Upper lobe of left lung (tissue), 6 donors: ENCODE measurements around the gene ANKS1B. TPM values are rescaled to one million over a fixed set of nuclear protein-coding genes. Genes with fewer than 3 reads are reported as not detected.

Experiments
- ATAC-seq, 2 donors: fragments of 200-7000 bp; cut with Tn5 transposase; one replicate each; pipeline ENCODE4 v1.9.1; 2022; ENCODE audit warnings: mild to moderate bottlenecking in 2 of 2, moderate library complexity in 2 of 2; ENCODE audit not compliant: low FRiP score in 2 of 2
- DNase-seq, 2 donors: peaks; one replicate each; pipeline ENCODE4 v3.0.0-alpha.2; 2019 to 2020
- H3K27ac ChIP-seq, 4 donors: fragments of 200-600 bp; sonication (generic); one replicate each; pipeline ENCODE4 v1.5.1; 2016 to 2019
- H3K27me3 ChIP-seq, 4 donors: fragments of 200-600 bp; sonication (generic); one replicate each; pipeline ENCODE4 v1.5.1; 2017 to 2019
- H3K36me3 ChIP-seq, 4 donors: fragments of 200-600 bp; sonication (generic); one replicate each; pipeline ENCODE4 v1.5.1; 2016 to 2019
- H3K4me1 ChIP-seq, 4 donors: fragments of 200-600 bp; sonication (generic); one replicate each; pipeline ENCODE4 v1.5.1; 2018 to 2019
- H3K4me3 ChIP-seq, 4 donors: fragments of 200-600 bp; sonication (generic); one replicate each; pipeline ENCODE4 v1.5.1; 2017 to 2019; ENCODE audit warnings: mild to moderate bottlenecking in 2 of 4, moderate library complexity in 1 of 4
- H3K9me3 ChIP-seq, 4 donors: fragments of 200-600 bp; sonication (generic); one replicate each; pipeline ENCODE4 v1.5.1; 2018 to 2019
- CTCF ChIP-seq, 6 experiments: fragments of 450-650 bp in 4 of 6; fragments of 200-600 bp in 2 of 6; sonication (generic) in 2 of 6; IDR thresholded peaks; one replicate each; pipeline ENCODE4 v1.5.1; 2016 to 2019; ENCODE audit warnings: antibody characterized with exemption in 6 of 6
- EP300 ChIP-seq, 4 donors: sonication (generic); formaldehyde crosslinking; IDR thresholded peaks; one replicate each; pipeline ENCODE4 v1.5.1; 2017; ENCODE audit warnings: antibody characterized with exemption in 4 of 4, control low read depth in 2 of 4
- POLR2A ChIP-seq, 4 donors: fragments of 450-650 bp; IDR thresholded peaks; one replicate each; pipeline ENCODE4 v1.5.1; 2016 to 2017; ENCODE audit warnings: antibody characterized with exemption in 4 of 4, mild to moderate bottlenecking in 2 of 4
- POLR2AphosphoS5 ChIP-seq, 2 donors: sonication (generic); formaldehyde crosslinking; IDR thresholded peaks; one replicate each; pipeline ENCODE4 v1.5.1; 2017; ENCODE audit warnings: antibody characterized with exemption in 2 of 2
- WGBS, 2 donors: methylation state at CpG; one replicate each; pipeline ENCODE4 v1.1.5; 2017 to 2018; 5-methylcytosine and 5-hydroxymethylcytosine counted together
- total RNA-seq, 6 donors: library from RNA; depleted of rRNA in 4 of 6; stranded (reverse); fragments of >200 nt in 4 of 6; gene quantifications; one replicate each; pipeline versions ENCODE4 v1.1.0 to v1.2.1, GENCODE V29; 2016 to 2021
- donor health status: DM: no; HTN: no; CAD: no; lungs with moderate emphysema.
- donor health status: DM: no; HTN: yes; CAD: no; lungs with severe emphysema.

Gene ANKS1B
- total RNA-seq, 6 donors from 2014 or later, result 5.1 to 23.7 (median 7.2) TPM

- H3K4me1 ChIP-seq, result no peaks in the 10 kb centered on the region
- no peaks in the 10 kb centered on the region for H3K27me3 ChIP-seq
- ATAC-seq, result no peak
- no peak overlapping the region for H3K4me3 ChIP-seq
- no peaks in the 10 kb centered on the region for H3K9me3 ChIP-seq
- H3K36me3 ChIP-seq, result no peaks in the 10 kb centered on the region
- WGBS, 2 donors, result 72 to 76% methylated on average over 2 of the region's 2 CpGs
- DNase-seq, result no peak
- TF ChIP-seq EP300 (IDR thresholded peaks at IDR 0.05) (no peak), POLR2AphosphoS5 (IDR thresholded peaks at IDR 0.05) (no peak), CTCF (IDR thresholded peaks at IDR 0.05) (no peak), POLR2A (IDR thresholded peaks at IDR 0.05) (no peak)
- H3K27ac ChIP-seq, result no peak overlapping the region
Measured at GRCh38 chr12:99152337-99152736, 832.4 kb downstream of the ANKS1B start.

GRCh38 chr12:99151744-99152143, 833.0 kb downstream of the ANKS1B start:
- TF ChIP-seq POLR2AphosphoS5 (IDR thresholded peaks at IDR 0.05), result no peak
- no peak for TF ChIP-seq POLR2A (IDR thresholded peaks at IDR 0.05)
- no peak for TF ChIP-seq CTCF (IDR thresholded peaks at IDR 0.05)
- no peak for TF ChIP-seq EP300 (IDR thresholded peaks at IDR 0.05)
- H3K9me3 ChIP-seq, result no peaks in the 10 kb centered on the region
- H3K27ac ChIP-seq, result no peak overlapping the region
- DNase-seq, result no peak
- no peaks in the 10 kb centered on the region for H3K36me3 ChIP-seq
- H3K27me3 ChIP-seq, result no peaks in the 10 kb centered on the region
- no peak overlapping the region for H3K4me3 ChIP-seq
- no peak for ATAC-seq
- no peaks in the 10 kb centered on the region for H3K4me1 ChIP-seq

- no peak for DNase-seq
- no peak for TF ChIP-seq POLR2AphosphoS5 (IDR thresholded peaks at IDR 0.05)
- no peak for TF ChIP-seq EP300 (IDR thresholded peaks at IDR 0.05)
- no peak for TF ChIP-seq CTCF (IDR thresholded peaks at IDR 0.05)
- no peak for TF ChIP-seq POLR2A (IDR thresholded peaks at IDR 0.05)
- no peaks in the 10 kb centered on the region for H3K4me1 ChIP-seq
- ATAC-seq, result peak in 1 of 2 donors; percentile 16
- no peak overlapping the region for H3K27ac ChIP-seq
- WGBS, 2 donors, result 48 to 54% methylated on average over 2 of the region's 2 CpGs
- no peaks in the 10 kb centered on the region for H3K27me3 ChIP-seq
- no peak overlapping the region for H3K4me3 ChIP-seq
- no peaks in the 10 kb centered on the region for H3K36me3 ChIP-seq
- no peaks in the 10 kb centered on the region for H3K9me3 ChIP-seq
Measured at GRCh38 chr12:99147130-99147529, 837.6 kb downstream of the ANKS1B start.

GRCh38 chr12:99146730-99147129, 838.0 kb downstream of the ANKS1B start:
- Histone ChIP-seq H3K9me3 (no peaks in the 10 kb centered on the region), H3K4me3 (no peak overlapping the region), H3K27ac (no peak overlapping the region), H3K4me1 (no peaks in the 10 kb centered on the region), H3K27me3 (no peaks in the 10 kb centered on the region), H3K36me3 (no peaks in the 10 kb centered on the region)
- WGBS, 2 donors, result 73 to 78% methylated on average over 5 of the region's 5 CpGs
- ATAC-seq (no peak), DNase-seq (no peak)
- TF ChIP-seq POLR2A (IDR thresholded peaks at IDR 0.05), result no peak
- TF ChIP-seq CTCF (IDR thresholded peaks at IDR 0.05), result no peak
- no peak for TF ChIP-seq EP300 (IDR thresholded peaks at IDR 0.05)
- no peak for TF ChIP-seq POLR2AphosphoS5 (IDR thresholded peaks at IDR 0.05)

GRCh38 chr12:99146185-99146584, 838.6 kb downstream of the ANKS1B start:
- Histone ChIP-seq H3K4me3 (no peak overlapping the region), H3K36me3 (no peaks in the 10 kb centered on the region), H3K27me3 (no peaks in the 10 kb centered on the region), H3K9me3 (no peaks in the 10 kb centered on the region), H3K27ac (no peak overlapping the region), H3K4me1 (no peaks in the 10 kb centered on the region)
- ATAC-seq (peak in 1 of 2 donors; percentile 71), DNase-seq (no peak)
- TF ChIP-seq CTCF (IDR thresholded peaks at IDR 0.05), result no peak
- no peak for TF ChIP-seq POLR2A (IDR thresholded peaks at IDR 0.05)
- no peak for TF ChIP-seq POLR2AphosphoS5 (IDR thresholded peaks at IDR 0.05)
- no peak for TF ChIP-seq EP300 (IDR thresholded peaks at IDR 0.05)
- WGBS, 2 donors, result 51 to 55% methylated on average over 5 of the region's 5 CpGs
